HG03354 (cell line): ENCODE data around the gene TTYH2.

ENCODE experiments used
- ATAC-seq: cut with Tn5 transposase; IDR thresholded peaks from one replicate; pipeline ENCODE4 v1.9.1; 2021; ENCODE audit warnings: mild to moderate bottlenecking; ENCODE audit not compliant: unreplicated experiment, poor library complexity, severe bottlenecking

TTYH2 gene

GRCh38 chr17:74211912-74212208, 1.5 kb upstream of the TTYH2 start:
- no peak for ATAC-seq

GRCh38 chr17:74212209-74212912, 1.0 kb upstream of the TTYH2 start:
- ATAC-seq = no peak

- no peak for ATAC-seq
These were observed 555 bp downstream of the TTYH2 start for GRCh38 chr17:74213861-74214391.

- ATAC-seq = no peak
These were observed 1.3 kb downstream of the TTYH2 start for GRCh38 chr17:74214484-74215341.

- ATAC-seq = no peak
These were observed 2.0 kb downstream of the TTYH2 start for GRCh38 chr17:74215342-74215727.

GRCh38 chr17:74216505-74216904, 3.1 kb downstream of the TTYH2 start:
- no peak for ATAC-seq

- no peak for ATAC-seq
These were observed 3.8 kb downstream of the TTYH2 start for GRCh38 chr17:74217037-74217730.

GRCh38 chr17:74217888-74218287, 4.5 kb downstream of the TTYH2 start:
- ATAC-seq = no peak

GRCh38 chr17:74218436-74218835, 5.1 kb downstream of the TTYH2 start:
- ATAC-seq = no peak

GRCh38 chr17:74219576-74220133, 6.3 kb downstream of the TTYH2 start:
- ATAC-seq = no peak

- no peak for ATAC-seq
These were observed 6.8 kb downstream of the TTYH2 start for GRCh38 chr17:74220219-74220618.

GRCh38 chr17:74220946-74221818, 7.8 kb downstream of the TTYH2 start:
- ATAC-seq = no peak

- ATAC-seq = no peak
These were observed 9.0 kb downstream of the TTYH2 start for GRCh38 chr17:74222399-74222798.

- no peak for ATAC-seq
These were observed 10.5 kb downstream of the TTYH2 start for GRCh38 chr17:74223901-74224300.

- ATAC-seq = no peak
These were observed 11.8 kb downstream of the TTYH2 start for GRCh38 chr17:74224959-74225725.

- ATAC-seq = no peak
These were observed 12.9 kb downstream of the TTYH2 start for GRCh38 chr17:74226252-74226651.

GRCh38 chr17:74227271-74228080, 14.1 kb downstream of the TTYH2 start:
- ATAC-seq = no peak
